A204.1 (cell line): ENCODE data around the gene ERICH4.
"Not testable (repeated sequence)": the region's sequence is repeated elsewhere in the genome, so short reads cannot be mapped to it uniquely, and the experiment has no call there.

Source experiments
- FAIRE-seq: peaks from 2 replicates; lab custom pipeline; 2012; peaks lifted over from hg19 to GRCh38; lab: Jason Lieb, UNC

The ERICH4 gene

GRCh38 chr19:41435936-41436673, 6.9 kb upstream of the ERICH4 start:
- FAIRE-seq: no peak

- no peak for FAIRE-seq
These were observed 6.3 kb upstream of the ERICH4 start for GRCh38 chr19:41436674-41436951.

GRCh38 chr19:41437944-41438574, 4.9 kb upstream of the ERICH4 start:
- FAIRE-seq: no peak

- FAIRE-seq: peak; percentile 98
These were observed 3.3 kb upstream of the ERICH4 start, which contains the start of gene DMAC2 for GRCh38 chr19:41439441-41440222. TSS of gene DMAC2 (minus strand) at chr19:41439912. CDS start at chr19:41439899, 13 bp downstream.

- no peak for FAIRE-seq
These were observed 1.5 kb upstream of the ERICH4 start for GRCh38 chr19:41441321-41441945.

GRCh38 chr19:41443813-41444455, 978 bp downstream of the ERICH4 start:
- no peak for FAIRE-seq

GRCh38 chr19:41445575-41445974, 2.6 kb downstream of the ERICH4 start:
- FAIRE-seq: no peak

GRCh38 chr19:41447732-41448332, 4.9 kb downstream of the ERICH4 start:
- no peak for FAIRE-seq

GRCh38 chr19:41449079-41449864, 6.3 kb downstream of the ERICH4 start:
- FAIRE-seq: no peak

- no peak for FAIRE-seq
These were observed 6.9 kb downstream of the ERICH4 start for GRCh38 chr19:41449865-41450178.

- no peak for FAIRE-seq
These were observed 9.8 kb downstream of the ERICH4 start for GRCh38 chr19:41452584-41453275.

GRCh38 chr19:41455936-41456335, 13.0 kb downstream of the ERICH4 start:
- no peak for FAIRE-seq

GRCh38 chr19:41456342-41456918, 13.5 kb downstream of the ERICH4 start:
- FAIRE-seq: no peak

GRCh38 chr19:41457241-41457640, 14.3 kb downstream of the ERICH4 start:
- no peak for FAIRE-seq

- FAIRE-seq: no peak
These were observed 19.5 kb downstream of the ERICH4 start for GRCh38 chr19:41462497-41462896.

- FAIRE-seq: not testable (repeated sequence)
These were observed 20.6 kb downstream of the ERICH4 start for GRCh38 chr19:41463257-41464256.

GRCh38 chr19:41476583-41476982, 33.6 kb downstream of the ERICH4 start:
- no peak for FAIRE-seq

- FAIRE-seq: no peak
These were observed 35.2 kb downstream of the ERICH4 start for GRCh38 chr19:41478171-41478570.
